HEK293 (cell line): ENCODE data around the gene ASCC2.

Experiments
- CTCF ChIA-PET: fragments of 350-600 bp; formaldehyde crosslinking; extraction: SDS; loops from one replicate; lab custom pipeline; 2021; ENCODE audit warnings: antibody characterized with exemption; lab: Yijun Ruan, JAX
- POLR2A ChIA-PET: fragments of 300-600 bp; formaldehyde crosslinking; extraction: SDS; loops from one replicate; lab custom pipeline; 2020; ENCODE audit warnings: antibody characterized with exemption, inconsistent platforms; lab: Yijun Ruan, JAX
- H3K27ac ChIP-seq: fragments of 200-500 bp; sonication (Bioruptor generic); 2 replicates; pipeline ENCODE4 v1.5.1; 2014; ENCODE audit warnings: low read depth, low read length, control low read depth, inconsistent platforms; ENCODE audit errors: extremely low read depth
- H3K36me3 ChIP-seq, 2 experiments: fragments of 200-500 bp in 1 of 2; sonication (Bioruptor generic) in 1 of 2; 1 replicate in 1 of 2; 2 replicates in 1 of 2; pipeline ENCODE4 v1.5.1; 2014 to 2017; ENCODE audit warnings: inconsistent platforms in 2 of 2, low read length in 2 of 2; ENCODE audit not compliant: control insufficient read depth in 2 of 2, insufficient read depth in 1 of 2
- H3K4me1 ChIP-seq: fragments of 200-500 bp; sonication (Bioruptor generic); 2 replicates; pipeline ENCODE4 v1.5.1; 2014; ENCODE audit warnings: mild to moderate bottlenecking, low read length, inconsistent platforms; ENCODE audit not compliant: control insufficient read depth, insufficient read depth
- H3K4me3 ChIP-seq: 2 replicates; pipeline ENCODE4 v1.5.1; 2011; ENCODE audit warnings: low read depth, mild to moderate bottlenecking, control low read depth, low read length, moderate library complexity
- H3K9me3 ChIP-seq: fragments of 200-500 bp; sonication (Bioruptor generic); 2 replicates; pipeline ENCODE4 v1.5.1; 2014; ENCODE audit warnings: low read depth, low read length, inconsistent platforms; ENCODE audit not compliant: control insufficient read depth, insufficient read depth
- GLI4 ChIP-seq: fragments of 450-650 bp; formaldehyde crosslinking; IDR thresholded peaks from 2 replicates; pipeline ENCODE4 v1.5.1; 2016; ENCODE audit warnings: missing biosample characterization, missing genetic modification characterization
- PATZ1 ChIP-seq: fragments of 450-650 bp; formaldehyde crosslinking; IDR thresholded peaks from 2 replicates; pipeline ENCODE4 v1.5.1; 2016; ENCODE audit warnings: missing biosample characterization, missing genetic modification characterization
- YY1 ChIP-seq: fragments of 450-650 bp; formaldehyde crosslinking; IDR thresholded peaks from 2 replicates; pipeline ENCODE4 v1.5.1; 2018; ENCODE audit warnings: missing biosample characterization, missing genetic modification characterization
- ZBTB8A ChIP-seq: fragments of 450-650 bp; formaldehyde crosslinking; IDR thresholded peaks from 2 replicates; pipeline ENCODE4 v1.5.1; 2016; ENCODE audit warnings: missing biosample characterization, missing genetic modification characterization
- ZNF112 ChIP-seq: fragments of 450-650 bp; formaldehyde crosslinking; IDR thresholded peaks from 2 replicates; pipeline ENCODE4 v1.5.0; 2017; ENCODE audit warnings: missing biosample characterization, missing genetic modification characterization
- ZNF18 ChIP-seq: fragments of 450-650 bp; formaldehyde crosslinking; IDR thresholded peaks from 2 replicates; pipeline ENCODE4 v1.5.1; 2016; ENCODE audit warnings: missing biosample characterization, missing genetic modification characterization
- ZNF48 ChIP-seq: fragments of 450-650 bp; formaldehyde crosslinking; IDR thresholded peaks from 2 replicates; pipeline ENCODE4 v1.5.1; 2016; ENCODE audit warnings: missing biosample characterization, missing genetic modification characterization
- ZNF518A ChIP-seq: fragments of 450-650 bp; formaldehyde crosslinking; conservative IDR thresholded peaks from 2 replicates; pipeline ENCODE4 v1.5.1; 2016; ENCODE audit warnings: low read depth, missing biosample characterization, missing genetic modification characterization
- ZNF544 ChIP-seq: fragments of 450-650 bp; formaldehyde crosslinking; IDR thresholded peaks from 2 replicates; pipeline ENCODE4 v1.5.0; 2017; ENCODE audit warnings: missing biosample characterization, missing genetic modification characterization
- ZNF610 ChIP-seq: fragments of 450-650 bp; formaldehyde crosslinking; IDR thresholded peaks from 2 replicates; pipeline ENCODE4 v1.5.1; 2016; ENCODE audit warnings: missing biosample characterization, missing genetic modification characterization, borderline replicate concordance
- ZXDB ChIP-seq: fragments of 450-650 bp; formaldehyde crosslinking; IDR thresholded peaks from 2 replicates; pipeline ENCODE4 v1.5.1; 2016; ENCODE audit warnings: missing biosample characterization, missing genetic modification characterization
- TF ChIP-seq, protein P1 (sequence below): fragments of 450-650 bp; formaldehyde crosslinking; IDR thresholded peaks from 2 replicates; pipeline ENCODE4 v1.5.1; 2016; ENCODE audit warnings: missing biosample characterization, missing genetic modification characterization

ASCC2 gene

DNA sequence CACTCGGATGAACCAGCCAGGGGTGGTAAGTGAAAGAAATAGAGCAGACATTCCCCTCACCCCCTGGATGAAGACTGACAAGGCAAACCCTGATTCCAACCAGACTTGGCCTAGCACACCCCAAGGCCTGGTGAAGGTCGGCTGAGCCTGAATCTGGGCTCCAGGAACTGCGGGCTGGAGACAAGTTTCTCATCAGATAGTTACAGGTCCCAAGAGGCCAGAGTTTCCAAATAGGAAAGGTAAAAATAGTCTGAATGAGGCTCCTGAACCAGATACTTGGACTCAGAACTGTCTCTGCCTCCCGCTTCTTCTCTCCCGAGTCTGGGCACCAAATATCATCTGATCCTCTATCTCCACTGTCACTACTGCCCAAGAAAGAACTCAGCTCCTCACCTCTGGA lies 79.1 kb downstream of the ASCC2 start:
- POLR2A ChIA-PET, result interaction anchor here (0.9 kb wide), 1 partner anchor 8 kb away, joined by 3 read pairs; the partner anchor contains the start of genes UQCR10 and ZMAT5
- Histone ChIP-seq H3K4me3 (no peak overlapping the region), H3K4me1 (peaks cover 2% of the 10 kb centered on the region; the same call in 1 of the 2 replicates), H3K27ac (no peak overlapping the region), H3K9me3 (no peaks in the 10 kb centered on the region), H3K36me3 (no peaks in the 10 kb centered on the region)
- TF ChIP-seq ZXDB (tag by site-specific recombination), result no peak
- TF ChIP-seq, protein P1, sequence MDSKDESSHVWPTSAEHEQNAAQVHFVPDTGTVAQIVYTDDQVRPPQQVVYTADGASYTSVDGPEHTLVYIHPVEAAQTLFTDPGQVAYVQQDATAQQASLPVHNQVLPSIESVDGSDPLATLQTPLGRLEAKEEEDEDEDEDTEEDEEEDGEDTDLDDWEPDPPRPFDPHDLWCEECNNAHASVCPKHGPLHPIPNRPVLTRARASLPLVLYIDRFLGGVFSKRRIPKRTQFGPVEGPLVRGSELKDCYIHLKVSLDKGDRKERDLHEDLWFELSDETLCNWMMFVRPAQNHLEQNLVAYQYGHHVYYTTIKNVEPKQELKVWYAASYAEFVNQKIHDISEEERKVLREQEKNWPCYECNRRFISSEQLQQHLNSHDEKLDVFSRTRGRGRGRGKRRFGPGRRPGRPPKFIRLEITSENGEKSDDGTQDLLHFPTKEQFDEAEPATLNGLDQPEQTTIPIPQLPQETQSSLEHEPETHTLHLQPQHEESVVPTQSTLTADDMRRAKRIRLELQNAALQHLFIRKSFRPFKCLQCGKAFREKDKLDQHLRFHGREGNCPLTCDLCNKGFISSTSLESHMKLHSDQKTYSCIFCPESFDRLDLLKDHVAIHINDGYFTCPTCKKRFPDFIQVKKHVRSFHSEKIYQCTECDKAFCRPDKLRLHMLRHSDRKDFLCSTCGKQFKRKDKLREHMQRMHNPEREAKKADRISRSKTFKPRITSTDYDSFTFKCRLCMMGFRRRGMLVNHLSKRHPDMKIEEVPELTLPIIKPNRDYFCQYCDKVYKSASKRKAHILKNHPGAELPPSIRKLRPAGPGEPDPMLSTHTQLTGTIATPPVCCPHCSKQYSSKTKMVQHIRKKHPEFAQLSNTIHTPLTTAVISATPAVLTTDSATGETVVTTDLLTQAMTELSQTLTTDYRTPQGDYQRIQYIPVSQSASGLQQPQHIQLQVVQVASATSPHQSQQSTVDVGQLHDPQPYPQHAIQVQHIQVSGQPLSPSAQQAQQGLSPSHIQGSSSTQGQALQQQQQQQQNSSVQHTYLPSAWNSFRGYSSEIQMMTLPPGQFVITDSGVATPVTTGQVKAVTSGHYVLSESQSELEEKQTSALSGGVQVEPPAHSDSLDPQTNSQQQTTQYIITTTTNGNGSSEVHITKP (tag by site-specific recombination), result peak; percentile 60
- TF ChIP-seq PATZ1, result no peak
- no peak for TF ChIP-seq ZNF518A (tag by site-specific recombination)
- TF ChIP-seq ZNF610 (tag by site-specific recombination), result no peak
- no peak for TF ChIP-seq ZNF544 (tag by site-specific recombination)
- TF ChIP-seq ZNF48, result no peak
- no peak for TF ChIP-seq GLI4 (tag by site-specific recombination)
- no peak for TF ChIP-seq YY1 (tag by site-specific recombination)
- no peak for TF ChIP-seq ZNF18 (tag by site-specific recombination)
- no peak for TF ChIP-seq ZNF112 (tag by site-specific recombination)
- TF ChIP-seq ZBTB8A (tag by site-specific recombination), result peak; percentile 43
- CTCF ChIA-PET, result no interaction called here
